Glomerular visceral epithelial cell (primary cell): Measurements from ENCODE around the gene XYLT1.

Experiments used
- DNase-seq: peaks from one replicate; pipeline ENCODE4 v3.0.0-alpha.2; 2016; ENCODE audit errors: extremely low spot score

The XYLT1 gene

GRCh38 chr16:17286443-17286842 lies 184.3 kb downstream of the XYLT1 start:
- no peak for DNase-seq

GRCh38 chr16:17283016-17283415 lies 187.7 kb downstream of the XYLT1 start:
- no peak for DNase-seq

GRCh38 chr16:17282247-17282646 lies 188.5 kb downstream of the XYLT1 start:
- no peak for DNase-seq

GRCh38 chr16:17281052-17281451 lies 189.7 kb downstream of the XYLT1 start:
- no peak for DNase-seq

GRCh38 chr16:17278988-17279387 lies 191.8 kb downstream of the XYLT1 start:
- DNase-seq, result no peak

- DNase-seq, result no peak
These were observed 192.8 kb downstream of the XYLT1 start for GRCh38 chr16:17277981-17278381.

GRCh38 chr16:17276610-17277009 lies 194.2 kb downstream of the XYLT1 start:
- DNase-seq, result no peak

GRCh38 chr16:17276010-17276530 lies 194.7 kb downstream of the XYLT1 start:
- DNase-seq, result no peak

- DNase-seq, result no peak
These were observed 195.4 kb downstream of the XYLT1 start for GRCh38 chr16:17275076-17276009.

- DNase-seq, result no peak
These were observed 197.6 kb downstream of the XYLT1 start for GRCh38 chr16:17273142-17273561.

- DNase-seq, result no peak
These were observed 198.0 kb downstream of the XYLT1 start for GRCh38 chr16:17272716-17273115.

GRCh38 chr16:17271687-17272086 lies 199.1 kb downstream of the XYLT1 start:
- no peak for DNase-seq

- DNase-seq, result no peak
These were observed 200.1 kb downstream of the XYLT1 start for GRCh38 chr16:17270683-17271109.

GRCh38 chr16:17270111-17270510 lies 200.6 kb downstream of the XYLT1 start:
- DNase-seq, result no peak

- no peak for DNase-seq
These were observed 201.3 kb downstream of the XYLT1 start for GRCh38 chr16:17269439-17269838.

- DNase-seq, result no peak
These were observed 204.0 kb downstream of the XYLT1 start for GRCh38 chr16:17266608-17267313.

GRCh38 chr16:17265154-17265553 lies 205.6 kb downstream of the XYLT1 start:
- no peak for DNase-seq

GRCh38 chr16:17261197-17261858 lies 209.4 kb downstream of the XYLT1 start:
- no peak for DNase-seq

GRCh38 chr16:17260276-17260849 lies 210.4 kb downstream of the XYLT1 start:
- no peak for DNase-seq

- DNase-seq, result no peak
These were observed 210.9 kb downstream of the XYLT1 start for GRCh38 chr16:17259751-17260270.
